Upper lobe of left lung (tissue), 4 donors: Measurements from ENCODE around the gene TMCC1.

Source experiments
- CTCF ChIP-seq, 6 experiments: fragments of 450-650 bp in 4 of 6; fragments of 200-600 bp in 2 of 6; sonication (generic) in 2 of 6; IDR thresholded peaks; one replicate each; pipeline ENCODE4 v1.5.1; 2016 to 2019; ENCODE audit warnings: antibody characterized with exemption in 6 of 6
- POLR2A ChIP-seq, 4 donors: fragments of 450-650 bp; IDR thresholded peaks; one replicate each; pipeline ENCODE4 v1.5.1; 2016 to 2017; ENCODE audit warnings: antibody characterized with exemption in 4 of 4, mild to moderate bottlenecking in 2 of 4
- POLR2AphosphoS5 ChIP-seq, 2 donors: sonication (generic); formaldehyde crosslinking; IDR thresholded peaks; one replicate each; pipeline ENCODE4 v1.5.1; 2017; ENCODE audit warnings: antibody characterized with exemption in 2 of 2

GRCh38 chr3:129598484-129598883 is 295.0 kb downstream of the TMCC1 start:
- TF ChIP-seq POLR2A (IDR thresholded peaks at IDR 0.05) (no peak), CTCF (IDR thresholded peaks at IDR 0.05) (no peak), POLR2AphosphoS5 (IDR thresholded peaks at IDR 0.05) (no peak)
